ENCODE measurements around the gene SMARCA2.

Gene SMARCA2

GRCh38 chr9:2163231-2163885 is 148.2 kb downstream of the SMARCA2 start:
- TF ChIP-seq, protein P1, sequence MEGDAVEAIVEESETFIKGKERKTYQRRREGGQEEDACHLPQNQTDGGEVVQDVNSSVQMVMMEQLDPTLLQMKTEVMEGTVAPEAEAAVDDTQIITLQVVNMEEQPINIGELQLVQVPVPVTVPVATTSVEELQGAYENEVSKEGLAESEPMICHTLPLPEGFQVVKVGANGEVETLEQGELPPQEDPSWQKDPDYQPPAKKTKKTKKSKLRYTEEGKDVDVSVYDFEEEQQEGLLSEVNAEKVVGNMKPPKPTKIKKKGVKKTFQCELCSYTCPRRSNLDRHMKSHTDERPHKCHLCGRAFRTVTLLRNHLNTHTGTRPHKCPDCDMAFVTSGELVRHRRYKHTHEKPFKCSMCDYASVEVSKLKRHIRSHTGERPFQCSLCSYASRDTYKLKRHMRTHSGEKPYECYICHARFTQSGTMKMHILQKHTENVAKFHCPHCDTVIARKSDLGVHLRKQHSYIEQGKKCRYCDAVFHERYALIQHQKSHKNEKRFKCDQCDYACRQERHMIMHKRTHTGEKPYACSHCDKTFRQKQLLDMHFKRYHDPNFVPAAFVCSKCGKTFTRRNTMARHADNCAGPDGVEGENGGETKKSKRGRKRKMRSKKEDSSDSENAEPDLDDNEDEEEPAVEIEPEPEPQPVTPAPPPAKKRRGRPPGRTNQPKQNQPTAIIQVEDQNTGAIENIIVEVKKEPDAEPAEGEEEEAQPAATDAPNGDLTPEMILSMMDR (IDR thresholded peaks at IDR 0.05; ENCODE audit: insufficient read depth, low read depth, low read length, missing control alignments) = no peak
- DNase-seq (ENCODE audit: low read depth) = peak; percentile 44
- no peak overlapping the region for H3K4me3 ChIP-seq (ENCODE audit: low read length)

GRCh38 chr9:2164268-2164667 is 149.1 kb downstream of the SMARCA2 start:
- no peak overlapping the region for H3K4me3 ChIP-seq (ENCODE audit: low read length)
- TF ChIP-seq, protein P1 (IDR thresholded peaks at IDR 0.05; ENCODE audit: insufficient read depth, low read depth, low read length, missing control alignments) = no peak
- DNase-seq (ENCODE audit: low read depth) = no peak

GRCh38 chr9:2166203-2166602 is 151.1 kb downstream of the SMARCA2 start:
- TF ChIP-seq, protein P1 (IDR thresholded peaks at IDR 0.05; ENCODE audit: insufficient read depth, low read depth, low read length, missing control alignments) = no peak
- no peak for DNase-seq (ENCODE audit: low read depth)
- H3K4me3 ChIP-seq (ENCODE audit: low read length) = no peak overlapping the region

DNA sequence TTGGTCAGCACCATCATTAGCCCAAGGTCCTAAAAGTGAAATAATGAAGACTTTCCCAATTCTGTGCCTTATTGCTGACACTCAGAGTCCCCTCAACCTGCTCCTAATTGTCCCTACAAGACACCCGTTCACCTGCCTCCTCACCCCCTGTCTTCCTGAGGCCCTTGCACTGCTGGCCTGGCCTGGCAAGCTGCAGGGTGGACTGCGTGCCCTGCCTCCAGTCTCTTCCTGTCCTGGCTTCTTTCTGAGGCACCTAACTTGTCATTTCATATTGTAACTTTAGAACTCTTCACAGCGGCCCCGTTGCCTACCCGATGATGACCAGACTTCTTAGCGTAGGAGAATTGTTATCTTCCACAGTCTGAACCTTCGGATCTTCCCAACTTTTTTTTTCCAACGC is 153.9 kb downstream of the SMARCA2 start:
- no peak for DNase-seq (ENCODE audit: low read depth)
- TF ChIP-seq, protein P1 (IDR thresholded peaks at IDR 0.05; ENCODE audit: insufficient read depth, low read depth, low read length, missing control alignments) = no peak
- H3K4me3 ChIP-seq (ENCODE audit: low read length) = no peak overlapping the region

DNA sequence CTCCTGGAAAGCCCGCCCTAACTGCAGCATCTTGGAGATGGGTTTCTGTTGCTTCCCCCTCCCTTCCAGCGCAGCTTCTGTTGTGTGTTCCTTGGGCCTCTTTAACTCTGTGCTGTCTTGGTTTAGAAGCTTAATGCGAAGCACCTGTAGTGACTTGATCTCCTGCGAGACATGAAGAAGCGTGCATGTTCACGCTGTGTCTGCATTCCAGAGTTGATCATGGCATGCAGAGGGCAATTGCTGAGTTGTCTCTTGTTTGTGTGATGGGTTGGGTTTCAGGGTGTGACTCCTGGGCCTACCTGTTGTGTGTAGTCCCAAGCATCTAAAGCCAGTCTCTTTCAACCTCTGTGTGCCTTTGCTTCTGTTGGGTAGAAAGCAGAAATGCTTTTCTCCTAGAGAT is 155.6 kb downstream of the SMARCA2 start:
- peak; percentile 98 for DNase-seq (ENCODE audit: low read depth)
- H3K4me3 ChIP-seq (ENCODE audit: low read length) = no peak overlapping the region
- TF ChIP-seq, protein P1 (IDR thresholded peaks at IDR 0.05; ENCODE audit: insufficient read depth, low read depth, low read length, missing control alignments) = no peak

GRCh38 chr9:2173170-2173569 is 158.0 kb downstream of the SMARCA2 start:
- TF ChIP-seq, protein P1 (IDR thresholded peaks at IDR 0.05; ENCODE audit: insufficient read depth, low read depth, low read length, missing control alignments) = no peak
- H3K4me3 ChIP-seq (ENCODE audit: low read length) = no peak overlapping the region
- no peak for DNase-seq (ENCODE audit: low read depth)

- TF ChIP-seq, protein P1 (IDR thresholded peaks at IDR 0.05; ENCODE audit: insufficient read depth, low read depth, low read length, missing control alignments) = no peak
- H3K4me3 ChIP-seq (ENCODE audit: low read length) = no peak overlapping the region
- DNase-seq (ENCODE audit: low read depth) = no peak
Measured at GRCh38 chr9:2173861-2174260, 158.7 kb downstream of the SMARCA2 start.
